Keratinocyte (primary cell): ENCODE measurements around the gene CENPP. TPM values are rescaled to one million over a fixed set of nuclear protein-coding genes. Genes with fewer than 3 reads are reported as not detected.

Experiments used
- DNase-seq: peaks from one replicate; pipeline ENCODE4 v3.0.0-alpha.2; 2011; ENCODE audit warnings: low read depth, missing footprints, low spot score
- FAIRE-seq: peaks from 2 replicates; lab custom pipeline; 2011; peaks lifted over from hg19 to GRCh38; lab: Jason Lieb, UNC
- H2AFZ ChIP-seq: 2 replicates; pipeline ENCODE4 v1.6.0; 2012; ENCODE audit warnings: low read length, control low read depth, inconsistent platforms; ENCODE audit not compliant: control insufficient read depth
- H3K27ac ChIP-seq: 2 replicates; pipeline ENCODE4 v1.5.1; 2011; ENCODE audit warnings: low read length; ENCODE audit not compliant: control insufficient read depth, insufficient read depth
- H3K27me3 ChIP-seq: 3 replicates; pipeline ENCODE4 v1.6.0; 2011; ENCODE audit warnings: low read length; ENCODE audit not compliant: control insufficient read depth, insufficient read depth; ENCODE audit errors: extremely low read depth
- H3K36me3 ChIP-seq, 2 experiments: 2 replicates in 1 of 2; 3 replicates in 1 of 2; pipeline ENCODE4 v1.5.1; 2011; ENCODE audit warnings: low read length in 2 of 2, mild to moderate bottlenecking in 1 of 2; ENCODE audit not compliant: control insufficient read depth in 2 of 2, insufficient read depth in 2 of 2; ENCODE audit errors: extremely low read depth in 1 of 2
- H3K4me1 ChIP-seq: 3 replicates; pipeline ENCODE4 v1.5.1; 2011; ENCODE audit warnings: low read length; ENCODE audit not compliant: control insufficient read depth, insufficient read depth; ENCODE audit errors: extremely low read depth
- H3K4me2 ChIP-seq: 3 replicates; pipeline ENCODE4 v1.6.0; 2011; ENCODE audit warnings: low read depth, low read length; ENCODE audit not compliant: control insufficient read depth, insufficient read depth; ENCODE audit errors: extremely low read depth
- H3K4me3 ChIP-seq, 3 experiments: fragments of 200-600 bp in 1 of 3; sonication (generic) in 1 of 3; 2 replicates in 2 of 3; 3 replicates in 1 of 3; pipeline ENCODE4 v1.5.1; 2011 to 2016; ENCODE audit warnings: low read length in 3 of 3, mild to moderate bottlenecking in 3 of 3, control low read depth in 2 of 3, inconsistent platforms in 1 of 3, low read depth in 1 of 3, mixed read lengths in 1 of 3, mixed run types in 1 of 3, moderate library complexity in 1 of 3; ENCODE audit not compliant: control insufficient read depth in 2 of 3, insufficient read depth in 2 of 3; ENCODE audit errors: extremely low read depth in 1 of 3
- H3K79me2 ChIP-seq: 2 replicates; pipeline ENCODE4 v1.6.0; 2012; ENCODE audit warnings: low read length; ENCODE audit not compliant: control insufficient read depth, insufficient read depth
- H3K9ac ChIP-seq: 3 replicates; pipeline ENCODE4 v1.6.0; 2011; ENCODE audit warnings: low read length; ENCODE audit not compliant: control insufficient read depth, insufficient read depth; ENCODE audit errors: extremely low read depth
- H3K9me1 ChIP-seq: 3 replicates; pipeline ENCODE4 v1.6.0; 2011; ENCODE audit warnings: low read length; ENCODE audit not compliant: control insufficient read depth, insufficient read depth; ENCODE audit errors: extremely low read depth
- H3K9me3 ChIP-seq: 2 replicates; pipeline ENCODE4 v1.5.1; 2012; ENCODE audit warnings: low read depth, low read length; ENCODE audit not compliant: control insufficient read depth
- H4K20me1 ChIP-seq: 3 replicates; pipeline ENCODE4 v1.6.0; 2011; ENCODE audit warnings: low read length; ENCODE audit not compliant: control insufficient read depth, insufficient read depth; ENCODE audit errors: extremely low read depth
- CTCF ChIP-seq, 3 experiments: IDR thresholded peaks in 1 of 3; conservative IDR thresholded peaks in 1 of 3; optimal IDR thresholded peaks in 1 of 3; 2 replicates in 2 of 3; 3 replicates in 1 of 3; pipeline versions ENCODE3 to v1.5.1; 2011; ENCODE audit warnings: low read length in 3 of 3, mild to moderate bottlenecking in 3 of 3, moderate library complexity in 2 of 3, control low read depth in 1 of 3, inconsistent platforms in 1 of 3; ENCODE audit not compliant: insufficient read depth in 2 of 3; ENCODE audit errors: extremely low read depth in 1 of 3
- EZH2 ChIP-seq: IDR thresholded peaks from one replicate; pipeline ENCODE4 v1.6.1; 2012; ENCODE audit warnings: inconsistent platforms, mild to moderate bottlenecking, low read length, moderate library complexity
- dilution Hi-C: fragments of 300-500 bp; cut with MboI; formaldehyde crosslinking; loops from one replicate; pipeline ENCODE4 v1.7.0; 2020; ENCODE audit warnings: low sequenced_read_pairs; ENCODE audit not compliant: extremely low pct_ligation_motif_present
- polyA plus RNA-seq, 5 experiments: library from polyadenylated mRNA; depleted of rRNA in 3 of 5; stranded (reverse) in 3 of 5; stranded (forward) in 1 of 5; unstranded in 1 of 5; fragments of >200 nt; gene quantifications; 1 replicate in 1 of 5; 2 replicates in 3 of 5; 3 replicates in 1 of 5; pipeline versions ENCODE4 v1.2.1 to v1.2.3, GENCODE V29; 2011 to 2012; ENCODE audit warnings: missing spikeins in 2 of 5, low read depth in 1 of 5, low replicate concordance in 1 of 5

CENPP gene
- polyA plus RNA-seq, 1 donor (not counting 4 experiments of a cell fraction or from before 2014, with no cell fraction given), result 6.7 TPM

GRCh38 chr9:92300936-92301335 is 24.8 kb upstream of the CENPP start:
- no peak for TF ChIP-seq EZH2
- no peak for TF ChIP-seq CTCF (optimal IDR thresholded peaks at IDR 0.05 in 1 of 3, IDR thresholded peaks at IDR 0.05 in 1 of 3, conservative IDR thresholded peaks at IDR 0.05 in 1 of 3; ENCODE audit: extremely low read depth in 1 of 3, insufficient read depth in 2 of 3, low read length in 3 of 3)
- Histone ChIP-seq H3K79me2 (no peaks in the 10 kb centered on the region), H3K36me3 (peaks cover 22 to 29% of the 10 kb centered on the region in 2 experiments), H3K4me1 (peaks cover 4% of the 10 kb centered on the region), H3K9me1 (no peaks in the 10 kb centered on the region), H2AFZ (no peak overlapping the region), H4K20me1 (no peaks in the 10 kb centered on the region), H3K27me3 (no peaks in the 10 kb centered on the region), H3K4me2 (no peak overlapping the region), H3K4me3 (no peak overlapping the region), H3K27ac (no peak overlapping the region), H3K9ac (no peak overlapping the region), H3K9me3 (no peaks in the 10 kb centered on the region)
- dilution Hi-C loops, result no loop called here
- FAIRE-seq, result no peak
- DNase-seq, result no peak

GRCh38 chr9:92308893-92309292 is 16.9 kb upstream of the CENPP start:
- no peak for TF ChIP-seq EZH2
- no peak for TF ChIP-seq CTCF (optimal IDR thresholded peaks at IDR 0.05 in 1 of 3, IDR thresholded peaks at IDR 0.05 in 1 of 3, conservative IDR thresholded peaks at IDR 0.05 in 1 of 3; ENCODE audit: extremely low read depth in 1 of 3, insufficient read depth in 2 of 3, low read length in 3 of 3)
- peaks cover 3% of the 10 kb centered on the region for H3K9me1 ChIP-seq
- FAIRE-seq (no peak), DNase-seq (no peak)
- no peak overlapping the region for H3K4me3 ChIP-seq
- no peaks in the 10 kb centered on the region for H3K27me3 ChIP-seq
- H3K36me3 ChIP-seq, result peaks cover 29 to 46% of the 10 kb centered on the region in 2 experiments
- H3K9ac ChIP-seq, result no peak overlapping the region
- no peak overlapping the region for H2AFZ ChIP-seq
- H3K4me2 ChIP-seq, result no peak overlapping the region
- dilution Hi-C loops, result no loop called here
- peaks cover 13% of the 10 kb centered on the region for H3K79me2 ChIP-seq
- H3K9me3 ChIP-seq, result no peaks in the 10 kb centered on the region
- H3K27ac ChIP-seq, result no peak overlapping the region
- H3K4me1 ChIP-seq, result peaks cover 13% of the 10 kb centered on the region
- H4K20me1 ChIP-seq, result no peaks in the 10 kb centered on the region
